HEK293 (cell line): ENCODE results near the gene CHMP1A.
A peak's percentile ranks its signal among the peaks of the same experiment; 100 is the strongest.

Experiments used
- CTCF ChIP-seq: fragments of 450-650 bp; formaldehyde crosslinking; IDR thresholded peaks from 2 replicates; pipeline ENCODE4 v1.5.1; 2016; ENCODE audit warnings: missing biosample characterization, missing genetic modification characterization
- HIC1 ChIP-seq: fragments of 450-650 bp; formaldehyde crosslinking; IDR thresholded peaks from 2 replicates; pipeline ENCODE4 v1.5.1; 2016; ENCODE audit warnings: missing biosample characterization, missing genetic modification characterization
- MEIS1 ChIP-seq: sonication (generic); formaldehyde crosslinking; IDR thresholded peaks from 2 replicates; pipeline ENCODE4 v1.8.1; 2022; ENCODE audit warnings: missing genetic modification reagents, mild to moderate bottlenecking, borderline replicate concordance
- SALL2 ChIP-seq: fragments of 450-650 bp; formaldehyde crosslinking; IDR thresholded peaks from 2 replicates; pipeline ENCODE4 v1.5.0; 2017; ENCODE audit warnings: missing biosample characterization, mild to moderate bottlenecking, missing genetic modification characterization, borderline replicate concordance
- SCRT1 ChIP-seq: fragments of 450-650 bp; formaldehyde crosslinking; IDR thresholded peaks from 2 replicates; pipeline ENCODE4 v1.5.1; 2016; ENCODE audit warnings: missing biosample characterization, missing genetic modification characterization, borderline replicate concordance
- SP3 ChIP-seq: fragments of 450-650 bp; formaldehyde crosslinking; IDR thresholded peaks from 2 replicates; pipeline ENCODE4 v1.5.1; 2016; ENCODE audit warnings: missing biosample characterization, missing genetic modification characterization
- TCF7L2 ChIP-seq: IDR thresholded peaks from 2 replicates; pipeline ENCODE4 v1.6.1; 2011; ENCODE audit warnings: low read depth, mild to moderate bottlenecking, inconsistent platforms, low read length, moderate library complexity, borderline replicate concordance
- ZBTB17 ChIP-seq: fragments of 450-650 bp; formaldehyde crosslinking; IDR thresholded peaks from 2 replicates; pipeline ENCODE4 v1.5.1; 2016; ENCODE audit warnings: missing biosample characterization, missing genetic modification characterization
- ZBTB21 ChIP-seq: fragments of 450-650 bp; formaldehyde crosslinking; IDR thresholded peaks from 2 replicates; pipeline ENCODE4 v1.5.1; 2017; ENCODE audit warnings: missing biosample characterization, missing genetic modification characterization
- ZBTB8A ChIP-seq: fragments of 450-650 bp; formaldehyde crosslinking; IDR thresholded peaks from 2 replicates; pipeline ENCODE4 v1.5.1; 2016; ENCODE audit warnings: missing biosample characterization, missing genetic modification characterization
- ZFHX2 ChIP-seq: fragments of 450-650 bp; formaldehyde crosslinking; conservative IDR thresholded peaks from 2 replicates; pipeline ENCODE4 v1.5.1; 2016; ENCODE audit warnings: missing biosample characterization, missing genetic modification characterization
- ZNF146 ChIP-seq: fragments of 450-650 bp; formaldehyde crosslinking; IDR thresholded peaks from 2 replicates; pipeline ENCODE4 v1.5.1; 2016; ENCODE audit warnings: missing biosample characterization, missing genetic modification characterization
- ZNF221 ChIP-seq: fragments of 450-650 bp; formaldehyde crosslinking; IDR thresholded peaks from 2 replicates; pipeline ENCODE4 v1.5.1; 2017; ENCODE audit warnings: missing biosample characterization, missing genetic modification characterization, borderline replicate concordance
- ZNF335 ChIP-seq: fragments of 450-650 bp; formaldehyde crosslinking; conservative IDR thresholded peaks from 2 replicates; pipeline ENCODE4 v1.5.1; 2016; ENCODE audit warnings: missing biosample characterization, missing genetic modification characterization
- ZNF510 ChIP-seq: fragments of 450-650 bp; formaldehyde crosslinking; IDR thresholded peaks from 2 replicates; pipeline ENCODE4 v1.5.1; 2018; ENCODE audit warnings: mild to moderate bottlenecking, missing genetic modification characterization, missing biosample characterization; ENCODE audit not compliant: insufficient replicate concordance
- ZNF529 ChIP-seq: fragments of 450-650 bp; formaldehyde crosslinking; IDR thresholded peaks from 2 replicates; pipeline ENCODE4 v1.5.1; 2017; ENCODE audit warnings: missing genetic modification characterization, missing biosample characterization; ENCODE audit not compliant: insufficient replicate concordance
- ZNF585B ChIP-seq: fragments of 450-650 bp; formaldehyde crosslinking; IDR thresholded peaks from 2 replicates; pipeline ENCODE4 v1.5.1; 2016; ENCODE audit warnings: missing biosample characterization, missing genetic modification characterization
- ZNF610 ChIP-seq: fragments of 450-650 bp; formaldehyde crosslinking; IDR thresholded peaks from 2 replicates; pipeline ENCODE4 v1.5.1; 2016; ENCODE audit warnings: missing biosample characterization, missing genetic modification characterization, borderline replicate concordance
- ZNF677 ChIP-seq: fragments of 450-650 bp; IDR thresholded peaks from 2 replicates; pipeline ENCODE4 v1.5.0; 2018; ENCODE audit warnings: missing biosample characterization, mild to moderate bottlenecking, missing genetic modification characterization, moderate library complexity
- ZNF701 ChIP-seq: fragments of 450-650 bp; formaldehyde crosslinking; IDR thresholded peaks from 2 replicates; pipeline ENCODE4 v1.5.1; 2016; ENCODE audit warnings: missing biosample characterization, missing genetic modification characterization
- ZNF791 ChIP-seq: fragments of 450-650 bp; formaldehyde crosslinking; IDR thresholded peaks from 2 replicates; pipeline ENCODE4 v1.5.1; 2016; ENCODE audit warnings: missing biosample characterization, missing genetic modification characterization
- ZNF792 ChIP-seq: fragments of 450-650 bp; formaldehyde crosslinking; IDR thresholded peaks from 2 replicates; pipeline ENCODE4 v1.5.1; 2016; ENCODE audit warnings: missing biosample characterization, missing genetic modification characterization
- ZSCAN4 ChIP-seq: fragments of 450-650 bp; formaldehyde crosslinking; IDR thresholded peaks from 2 replicates; pipeline ENCODE4 v1.5.1; 2017; ENCODE audit warnings: missing biosample characterization, missing genetic modification characterization
- TF ChIP-seq, protein P1 (sequence below): fragments of 450-650 bp; formaldehyde crosslinking; IDR thresholded peaks from 2 replicates; pipeline ENCODE4 v1.5.1; 2016; ENCODE audit warnings: missing biosample characterization, missing genetic modification characterization

The CHMP1A gene

DNA sequence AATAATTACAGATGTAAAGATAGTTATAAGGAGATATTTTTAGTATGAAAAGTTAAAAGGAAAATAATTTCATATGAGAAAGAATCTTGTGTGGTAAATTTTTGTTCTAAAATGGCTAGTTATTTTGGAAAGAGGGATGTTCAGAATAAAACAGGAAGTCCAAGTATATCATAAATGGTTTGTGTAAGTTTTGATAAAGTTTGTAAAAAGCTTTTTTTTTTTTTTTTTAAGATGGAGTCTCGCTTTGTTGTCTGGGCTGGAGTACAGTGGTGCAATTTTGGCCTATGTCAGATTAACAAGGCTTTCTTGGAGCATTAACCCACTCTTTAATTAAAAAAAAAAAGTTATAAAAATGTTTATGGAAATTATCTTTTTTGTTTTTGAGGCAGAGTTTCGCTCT, 20.8 kb upstream of the CHMP1A start (continued):
- TF ChIP-seq ZFHX2 (no peak), ZNF529 (tag by site-specific recombination) (peak; percentile 23), ZNF221 (tag by site-specific recombination) (no peak), ZSCAN4 (tag by site-specific recombination) (no peak), HIC1 (tag by site-specific recombination) (no peak), ZBTB17 (no peak), ZNF677 (tag by site-specific recombination) (no peak), ZNF335 (tag by site-specific recombination) (no peak), ZNF585B (tag by site-specific recombination) (no peak), ZNF701 (tag by site-specific recombination) (no peak), ZNF792 (no peak), ZNF610 (tag by site-specific recombination) (0 out of 2 replicates have a peak, but pooled peaks have one; percentile 63), SALL2 (tag by site-specific recombination) (no peak), TCF7L2 (no peak), ZBTB21 (tag by site-specific recombination) (no peak), SP3 (tag by site-specific recombination) (no peak), ZNF791 (tag by site-specific recombination) (no peak), ZNF510 (tag by site-specific recombination) (peak; percentile 25), SCRT1 (no peak), ZNF146 (tag by site-specific recombination) (no peak), MEIS1 (CRISPR knock-in tag) (no peak), CTCF (tag by site-specific recombination) (no peak), ZBTB8A (no peak)
- TF ChIP-seq, protein P1, sequence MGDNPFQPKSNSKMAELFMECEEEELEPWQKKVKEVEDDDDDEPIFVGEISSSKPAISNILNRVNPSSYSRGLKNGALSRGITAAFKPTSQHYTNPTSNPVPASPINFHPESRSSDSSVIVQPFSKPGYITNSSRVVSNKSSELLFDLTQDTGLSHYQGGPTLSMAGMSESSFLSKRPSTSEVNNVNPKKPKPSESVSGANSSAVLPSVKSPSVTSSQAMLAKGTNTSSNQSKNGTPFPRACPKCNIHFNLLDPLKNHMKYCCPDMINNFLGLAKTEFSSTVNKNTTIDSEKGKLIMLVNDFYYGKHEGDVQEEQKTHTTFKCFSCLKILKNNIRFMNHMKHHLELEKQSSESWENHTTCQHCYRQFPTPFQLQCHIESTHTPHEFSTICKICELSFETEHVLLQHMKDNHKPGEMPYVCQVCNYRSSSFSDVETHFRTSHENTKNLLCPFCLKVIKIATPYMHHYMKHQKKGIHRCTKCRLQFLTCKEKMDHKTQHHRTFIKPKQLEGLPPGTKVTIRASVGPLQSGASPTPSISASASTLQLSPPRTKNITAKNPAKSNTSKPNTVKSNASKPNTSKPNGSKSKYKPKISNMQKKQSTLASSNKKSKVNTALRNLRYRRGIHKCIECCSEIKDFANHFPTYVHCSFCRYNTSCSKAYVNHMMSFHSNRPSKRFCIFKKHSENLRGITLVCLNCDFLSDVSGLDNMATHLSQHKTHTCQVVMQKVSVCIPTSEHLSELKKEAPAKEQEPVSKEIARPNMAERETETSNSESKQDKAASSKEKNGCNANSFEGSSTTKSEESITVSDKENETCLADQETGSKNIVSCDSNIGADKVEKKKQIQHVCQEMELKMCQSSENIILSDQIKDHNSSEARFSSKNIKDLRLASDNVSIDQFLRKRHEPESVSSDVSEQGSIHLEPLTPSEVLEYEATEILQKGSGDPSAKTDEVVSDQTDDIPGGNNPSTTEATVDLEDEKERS (tag by site-specific recombination): peak; percentile 92
